Heart left ventricle (tissue), 13 donors: ENCODE results near the gene UMODL1.

Source experiments
- CTCF ChIP-seq, 12 donors: fragments of 200-600 bp; sonication (generic) in 4 of 12; IDR thresholded peaks; one replicate each; pipeline versions ENCODE4 v1.5.0 to v1.8.0; 2018 to 2022; ENCODE audit warnings: antibody characterized with exemption in 12 of 12, mild to moderate bottlenecking in 5 of 12
- POLR2A ChIP-seq, 2 donors: fragments of 450-650 bp; IDR thresholded peaks; one replicate each; pipeline ENCODE4 v1.6.1; 2017; ENCODE audit warnings: antibody characterized with exemption in 2 of 2, mild to moderate bottlenecking in 2 of 2, moderate library complexity in 2 of 2
- donor health status: ischemic (EF 13 %, LVEDD 7.1; RV severe dilation, severe dysfunction).
- donor health status: DM: no; HTN: yes; CAD: no.
- donor health status: DM: no; HTN: no; CAD: no.
- donor health status: ischemic (EF 25% LVEDD 6.9; RV normal size, moderate dysfunction).
- donor health status: ischemic (EF 25% LVEDD 5.7; RV mildly dilated, moderate dysfunction).
- donor health status: ischemic (EF 35%, LVEDD 5.7; RV mildly dilated, moderate dysfunction).
- donor health status: nonischemic (EF 11% LVEDD 7.7; RV severe dilation, severe dysfunction).
- donor health status: DM: yes; HTN: yes; CAD: no.
- donor health status: PGD.
- donor health status: ischemic (EF 29% LVEDD 5.4; RV normal size, mild dysfunction).
- donor health status: nonischemic (EF 23%, LVEDD 6.1; RV moderate dilation, normal function).

DNA sequence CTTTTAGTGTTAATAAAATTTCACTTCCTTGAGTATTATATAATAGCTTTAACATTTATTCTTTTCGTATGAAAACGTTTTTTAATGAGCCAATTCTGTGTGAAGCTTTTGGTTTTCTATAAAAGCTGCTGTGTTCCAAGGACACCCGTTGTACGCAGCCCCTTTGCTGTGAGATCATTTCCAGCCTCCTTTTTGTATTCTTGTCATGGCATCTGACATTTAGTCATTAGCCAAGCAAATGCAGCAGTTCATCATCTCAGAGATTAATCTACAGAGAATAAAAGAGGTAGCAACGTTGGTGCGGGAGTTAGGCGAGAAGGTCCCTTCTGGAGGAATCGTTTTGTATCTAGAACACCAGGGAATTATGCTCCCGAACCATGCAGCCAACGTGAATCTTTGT lies 1.3 kb upstream of the UMODL1 start:
- TF ChIP-seq CTCF (IDR thresholded peaks at IDR 0.05) = no peak
- no peak for TF ChIP-seq POLR2A (IDR thresholded peaks at IDR 0.05)
